HG02759 (cell line): Measurements from ENCODE around the gene BDKRB2.

ENCODE experiments used
- ATAC-seq: cut with Tn5 transposase; IDR thresholded peaks from one replicate; pipeline ENCODE4 v1.9.1; 2021; ENCODE audit warnings: mild to moderate bottlenecking, moderate library complexity; ENCODE audit not compliant: unreplicated experiment

Gene BDKRB2

DNA sequence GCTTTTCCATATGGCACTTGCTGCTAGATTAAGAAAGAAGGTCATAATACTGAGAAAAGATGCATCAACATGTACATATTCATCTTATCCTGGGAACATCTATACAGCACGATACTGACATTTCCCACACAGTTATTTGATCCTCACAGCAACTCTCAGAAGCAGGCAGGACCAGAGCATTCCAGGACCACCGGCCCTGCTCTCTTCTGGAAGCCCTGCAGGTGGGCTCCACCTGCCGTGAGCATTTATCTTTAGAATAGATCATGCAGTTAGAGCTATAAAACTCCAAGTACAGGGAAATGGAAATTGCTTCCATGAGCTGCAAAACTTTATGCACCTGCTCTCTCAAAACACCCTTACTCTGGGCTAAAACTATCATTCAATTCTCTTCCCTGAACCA lies 45.8 kb downstream of the BDKRB2 start:
- ATAC-seq: no peak

DNA sequence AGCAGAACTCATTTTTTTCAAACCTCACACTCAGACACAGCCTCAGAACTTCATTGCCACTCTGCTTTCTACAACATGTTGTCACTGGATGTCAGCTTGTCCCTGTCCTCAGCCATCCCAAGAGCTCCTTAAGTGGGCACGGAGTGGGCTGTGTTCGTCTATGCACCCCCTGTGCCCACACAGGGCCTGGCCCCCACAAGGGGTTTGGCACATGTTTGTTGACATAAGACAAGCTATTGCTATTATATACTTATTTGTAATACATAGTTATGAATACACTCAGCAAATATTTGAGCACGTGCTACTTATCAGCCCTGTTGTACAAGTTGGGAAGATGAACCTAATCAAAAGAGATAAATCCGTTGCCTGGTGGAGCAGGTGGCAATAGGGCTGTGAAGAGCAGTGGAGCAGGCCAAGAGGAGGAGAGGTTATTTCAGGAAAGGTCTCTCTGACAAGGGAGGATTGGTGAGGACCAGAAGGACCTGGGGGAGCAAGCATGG lies 47.1 kb downstream of the BDKRB2 start:
- no peak for ATAC-seq

- no peak for ATAC-seq
These were observed 47.8 kb downstream of the BDKRB2 start for GRCh38 chr14:96252323-96252998.

- no peak for ATAC-seq
These were observed 48.4 kb downstream of the BDKRB2 start for GRCh38 chr14:96252999-96253539.

- no peak for ATAC-seq
These were observed 50.0 kb downstream of the BDKRB2 start for GRCh38 chr14:96254687-96255086.

DNA sequence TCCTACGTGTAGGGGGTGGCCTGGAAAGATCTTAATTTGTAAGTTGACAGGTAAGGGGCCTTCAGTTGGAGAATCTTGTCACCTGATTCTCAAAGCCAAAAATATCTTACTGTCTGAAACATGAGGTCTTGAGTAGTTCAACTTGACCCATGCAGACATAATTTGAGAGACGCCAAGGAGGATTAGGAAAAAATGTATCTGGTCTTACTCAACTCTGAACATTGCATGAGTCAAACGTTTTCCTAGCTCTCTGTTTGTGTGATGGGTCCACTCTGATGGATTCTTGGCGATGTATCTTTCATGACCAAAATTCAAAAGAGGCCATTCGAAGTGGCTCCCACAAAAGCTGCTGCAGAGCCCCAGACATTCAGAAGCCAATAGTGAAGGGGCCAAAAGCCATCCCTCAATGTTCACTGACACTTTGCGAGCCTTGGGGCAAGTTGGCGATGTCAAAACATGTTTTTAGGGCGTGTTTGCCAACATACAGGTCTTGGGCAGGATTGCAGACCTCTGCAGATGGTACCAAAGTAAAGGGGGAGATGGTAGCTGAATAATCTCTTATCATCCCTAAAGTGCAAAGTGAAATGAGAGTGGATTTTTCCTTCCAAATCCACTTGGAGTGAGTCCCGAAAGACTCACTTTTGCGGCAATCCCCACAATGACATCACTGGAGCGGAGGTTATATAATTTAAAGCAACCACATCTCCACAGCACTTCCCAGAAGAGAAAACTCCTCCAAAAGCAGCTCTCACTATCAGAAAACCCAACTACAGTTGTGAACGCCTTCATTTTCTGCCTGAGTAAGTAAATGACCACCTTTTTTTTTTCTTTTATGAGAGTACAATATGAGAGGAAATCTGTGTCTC lies 51.1 kb downstream of the BDKRB2 start, which contains the start of gene BDKRB1:
Gene BDKRB1, plus strand, starts transcription at position 710 of the 866 bp plus-strand sequence. CDS start 7,473 bp downstream, outside the sequence.
- ATAC-seq: no peak

DNA sequence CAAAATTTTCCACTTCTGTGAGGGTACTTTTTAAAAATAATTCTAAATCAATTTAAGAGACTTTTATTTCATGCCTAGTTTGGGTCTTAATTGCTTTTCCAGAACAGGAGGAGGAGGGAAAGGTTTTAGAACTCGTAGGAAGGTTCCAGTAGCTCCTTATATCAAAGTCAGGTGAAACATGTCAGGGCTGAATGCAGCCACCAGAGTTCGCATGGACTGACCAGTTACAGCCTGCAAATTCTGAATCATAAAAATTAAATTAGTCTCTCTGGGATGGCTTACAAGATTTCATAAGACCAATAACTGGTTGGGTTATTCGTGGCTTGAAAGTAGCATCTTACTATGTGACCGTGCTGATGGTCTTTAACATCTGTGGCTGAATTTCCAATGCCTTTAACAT lies 51.8 kb downstream of the BDKRB2 start:
- ATAC-seq: no peak

GRCh38 chr14:96257056-96257455 lies 52.4 kb downstream of the BDKRB2 start:
- no peak for ATAC-seq

DNA sequence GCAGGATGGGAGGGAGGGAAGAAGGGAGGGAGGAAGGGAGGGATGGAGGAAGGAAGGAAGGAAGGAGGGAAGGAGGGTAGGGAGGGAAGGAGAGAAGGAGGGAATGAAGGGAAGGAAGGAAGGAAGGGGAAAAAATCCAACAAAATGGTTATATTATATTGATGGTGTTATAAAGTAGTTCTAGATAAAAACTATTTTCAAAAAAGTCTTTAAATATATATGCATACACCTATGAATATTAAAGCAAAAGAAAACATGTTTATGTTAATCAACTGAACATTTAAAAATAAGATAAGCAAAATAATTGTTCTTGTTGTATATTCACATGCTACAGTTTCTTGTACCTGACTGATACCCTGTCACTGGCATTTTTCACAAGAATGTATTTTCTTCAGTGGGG lies 53.3 kb downstream of the BDKRB2 start:
- ATAC-seq: no peak

DNA sequence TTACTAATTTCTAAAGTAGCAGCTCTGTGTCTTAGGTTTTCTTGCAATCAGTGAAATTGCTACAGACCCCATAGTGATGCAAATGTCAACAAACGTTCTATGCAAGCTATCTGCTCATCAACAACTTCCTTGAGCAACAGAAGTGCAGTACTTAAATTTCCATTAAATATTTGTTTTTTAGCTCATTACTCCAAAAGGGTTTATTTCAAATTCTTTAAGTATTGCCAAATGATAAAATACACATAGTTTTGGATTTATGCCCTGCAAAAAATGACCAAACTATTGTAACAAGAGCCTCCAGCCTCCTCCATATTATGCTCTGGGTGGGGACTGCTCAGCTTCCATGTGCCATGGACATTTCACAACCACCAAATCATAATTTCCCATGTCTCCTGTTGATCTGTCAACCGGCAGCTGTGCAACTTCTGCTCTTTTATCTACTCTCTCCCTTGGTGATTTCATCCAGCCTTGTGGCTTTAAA lies 55.7 kb downstream of the BDKRB2 start:
- no peak for ATAC-seq

- no peak for ATAC-seq
These were observed 56.4 kb downstream of the BDKRB2 start for GRCh38 chr14:96261053-96261452.

DNA sequence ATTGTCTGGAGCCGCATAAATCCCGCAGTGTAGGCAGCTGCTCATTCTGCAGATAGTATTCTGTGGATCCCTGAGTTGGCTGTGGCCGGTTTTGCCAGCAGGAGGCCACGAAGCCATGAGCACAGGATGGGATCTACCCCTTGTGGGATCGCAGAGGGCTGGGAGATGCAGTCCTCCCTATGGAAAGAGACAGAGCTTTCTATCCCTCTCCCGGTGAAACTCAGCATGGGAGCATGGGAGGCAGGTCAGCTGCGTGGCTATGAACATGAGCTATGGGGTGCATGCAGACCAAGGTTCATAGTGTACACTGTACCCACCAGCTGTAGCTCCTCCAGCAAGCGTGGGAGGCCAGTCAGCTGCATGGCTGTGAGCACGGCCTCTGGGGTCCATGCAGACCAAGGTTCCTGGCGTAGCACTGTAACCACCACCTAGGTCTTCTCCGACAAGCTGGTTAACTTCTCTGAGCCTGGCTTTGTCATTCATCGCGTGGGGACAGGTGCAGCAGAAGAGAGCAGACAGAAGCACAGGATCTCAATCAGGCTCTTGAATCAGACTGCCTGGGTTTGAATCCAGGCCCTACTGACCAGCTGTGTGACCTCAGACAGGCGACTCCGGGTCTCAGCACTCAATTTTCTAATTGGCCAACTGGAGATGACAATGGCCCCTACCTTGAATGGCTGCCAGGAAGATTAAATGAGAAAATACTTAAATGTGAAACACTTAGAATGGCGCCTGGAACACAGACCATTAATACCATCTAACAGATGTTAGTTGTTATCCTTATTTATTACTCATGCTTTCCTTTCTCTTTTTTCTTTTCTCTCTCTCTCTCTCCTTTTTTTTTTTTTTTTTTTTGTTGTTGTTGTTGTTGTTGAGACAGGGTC lies 57.4 kb downstream of the BDKRB2 start:
- ATAC-seq: no peak

DNA sequence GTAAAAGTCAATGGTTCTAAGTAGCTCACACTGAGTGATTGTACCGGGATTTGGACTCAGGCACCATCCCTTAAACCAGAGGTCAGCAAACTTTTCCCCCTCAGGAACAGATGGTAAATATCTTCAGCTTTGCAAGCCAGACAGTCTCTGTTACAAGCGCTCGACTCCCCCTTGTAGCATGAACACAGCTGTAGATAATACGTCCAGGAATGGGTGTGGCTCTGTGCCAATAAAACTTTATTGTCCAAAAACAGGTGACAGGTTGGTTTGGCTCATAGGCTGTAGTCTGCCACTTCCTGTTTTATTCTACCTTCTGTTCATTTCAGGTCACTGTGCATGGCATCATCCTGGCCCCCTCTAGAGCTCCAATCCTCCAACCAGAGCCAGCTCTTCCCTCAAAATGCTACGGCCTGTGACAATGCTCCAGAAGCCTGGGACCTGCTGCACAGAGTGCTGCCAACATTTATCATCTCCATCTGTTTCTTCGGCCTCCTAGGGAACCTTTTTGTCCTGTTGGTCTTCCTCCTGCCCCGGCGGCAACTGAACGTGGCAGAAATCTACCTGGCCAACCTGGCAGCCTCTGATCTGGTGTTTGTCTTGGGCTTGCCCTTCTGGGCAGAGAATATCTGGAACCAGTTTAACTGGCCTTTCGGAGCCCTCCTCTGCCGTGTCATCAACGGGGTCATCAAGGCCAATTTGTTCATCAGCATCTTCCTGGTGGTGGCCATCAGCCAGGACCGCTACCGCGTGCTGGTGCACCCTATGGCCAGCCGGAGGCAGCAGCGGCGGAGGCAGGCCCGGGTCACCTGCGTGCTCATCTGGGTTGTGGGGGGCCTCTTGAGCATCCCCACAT lies 58.9 kb downstream of the BDKRB2 start:
- no peak for ATAC-seq

GRCh38 chr14:96264200-96264553 lies 59.5 kb downstream of the BDKRB2 start:
- ATAC-seq: no peak

DNA sequence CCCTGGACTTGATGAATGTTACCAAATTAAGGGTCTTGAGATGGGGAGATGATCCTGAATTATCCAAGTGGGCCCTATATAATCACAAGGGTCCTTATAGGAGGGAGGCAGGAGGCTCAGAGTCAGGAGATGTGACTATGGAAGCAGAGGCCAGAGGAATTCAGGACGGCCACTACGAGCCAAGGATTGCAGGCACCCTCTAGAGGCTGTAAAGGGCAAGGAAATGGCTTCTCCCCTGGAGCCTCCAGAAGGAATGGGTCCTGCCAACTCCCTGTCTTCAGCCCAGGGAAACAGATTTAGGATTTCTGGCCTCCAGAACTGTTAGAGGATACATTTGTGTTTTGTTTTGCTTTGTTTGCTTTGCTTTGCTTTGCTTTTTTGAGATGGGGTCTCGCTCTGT lies 60.2 kb downstream of the BDKRB2 start:
- no peak for ATAC-seq

GRCh38 chr14:96265383-96266095 lies 60.9 kb downstream of the BDKRB2 start:
- no peak for ATAC-seq

DNA sequence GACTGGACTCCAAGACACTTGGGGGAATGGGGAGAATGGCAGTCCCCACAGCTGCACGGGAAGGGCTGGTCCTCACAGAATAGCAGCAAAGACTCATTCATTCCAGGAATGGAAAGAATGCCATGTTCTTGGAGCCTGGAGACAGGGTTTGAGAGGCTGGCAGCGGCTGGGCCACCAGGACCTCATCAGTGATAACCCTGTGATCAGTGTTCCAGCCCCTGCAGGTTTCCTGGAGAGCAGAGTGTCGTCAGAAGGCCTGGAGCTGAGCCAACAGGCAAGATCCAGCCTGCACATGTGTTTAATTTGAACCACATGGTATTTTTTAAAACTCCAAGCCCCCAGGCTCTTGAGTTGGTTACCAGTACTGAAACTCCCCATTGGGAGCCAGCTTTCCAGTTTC lies 62.7 kb downstream of the BDKRB2 start:
- ATAC-seq: no peak

- no peak for ATAC-seq
These were observed 63.3 kb downstream of the BDKRB2 start for GRCh38 chr14:96267916-96268315.
